Ascending aorta (tissue), 2 donors: ENCODE results near the gene FAM234A. TPM values are rescaled to one million over a fixed set of nuclear protein-coding genes. Genes with fewer than 3 reads are reported as not detected.

Source experiments
- DNase-seq, 2 donors: peaks; one replicate each; pipeline ENCODE4 v3.0.0-alpha.2; 2019; ENCODE audit warnings: low spot score in 2 of 2
- H3K27ac ChIP-seq, 2 donors: fragments of 200-600 bp; sonication (generic); one replicate each; pipeline ENCODE4 v1.5.1; 2016 to 2017; ENCODE audit warnings: mild to moderate bottlenecking in 1 of 2
- H3K27me3 ChIP-seq: fragments of 200-600 bp; sonication (generic); one replicate; pipeline ENCODE4 v1.5.1; 2017
- H3K36me3 ChIP-seq, 2 donors: fragments of 200-600 bp; sonication (generic); one replicate each; pipeline ENCODE4 v1.5.1; 2016
- H3K4me1 ChIP-seq, 2 donors: fragments of 200-600 bp; sonication (generic); one replicate each; pipeline ENCODE4 v1.5.1; 2016 to 2017; ENCODE audit warnings: mild to moderate bottlenecking in 1 of 2
- H3K4me3 ChIP-seq, 2 donors: fragments of 200-600 bp; sonication (generic); one replicate each; pipeline ENCODE4 v1.5.1; 2016 to 2017; ENCODE audit warnings: mild to moderate bottlenecking in 1 of 2
- H3K9me3 ChIP-seq, 2 donors: fragments of 200-600 bp; sonication (generic); one replicate each; pipeline ENCODE4 v1.5.1; 2016
- intact Hi-C: fragments of 100-400 bp; cut with DNase I; formaldehyde crosslinking; loops from one replicate; pipeline ENCODE4 v1.15.1; 2023
- total RNA-seq: library from RNA; depleted of rRNA; stranded (reverse); fragments of >200 nt; gene quantifications from one replicate; pipeline ENCODE4 v1.1.0, GENCODE V29; 2016
- TF ChIP-seq, protein P1 (sequence below), 3 experiments: fragments of 200-600 bp in 2 of 3; fragments of 450-650 bp in 1 of 3; sonication (generic) in 2 of 3; IDR thresholded peaks; one replicate each; pipeline ENCODE4 v1.5.1; 2016 to 2019; ENCODE audit warnings: antibody characterized with exemption in 3 of 3, mild to moderate bottlenecking in 1 of 3, moderate library complexity in 1 of 3

FAM234A gene
- total RNA-seq, 1 donor from 2014 or later: 67.7 TPM

DNA sequence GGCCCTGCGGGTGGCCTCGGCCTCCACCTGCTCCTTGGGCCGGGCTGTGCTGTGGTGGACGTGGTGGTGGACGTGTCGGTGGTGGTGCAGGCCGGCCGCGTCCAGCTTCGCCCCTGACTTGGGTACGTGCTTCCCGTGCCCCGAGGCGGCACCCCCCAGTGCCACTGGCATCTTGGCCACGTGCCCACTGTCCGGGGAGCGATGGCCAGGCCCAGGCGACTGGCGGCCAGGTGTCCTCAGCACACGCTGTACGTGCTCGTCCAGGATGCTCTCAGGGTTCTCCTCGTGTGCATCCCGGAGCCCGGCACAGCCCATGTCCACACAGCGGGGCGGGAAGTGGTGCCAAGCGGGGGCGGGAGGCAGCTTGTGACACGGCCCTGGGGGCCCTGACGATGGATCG is 63.2 kb downstream of the FAM234A start:
- Histone ChIP-seq H3K36me3 (peaks cover 29 to 48% of the 10 kb centered on the region in 2 donors), H3K4me1 (no peaks in the 10 kb centered on the region), H3K27me3 (no peaks in the 10 kb centered on the region), H3K27ac (no peak overlapping the region), H3K9me3 (no peaks in the 10 kb centered on the region), H3K4me3 (no peak overlapping the region)
- intact Hi-C loops: no loop called here
- no peak for DNase-seq
- TF ChIP-seq, protein P1, sequence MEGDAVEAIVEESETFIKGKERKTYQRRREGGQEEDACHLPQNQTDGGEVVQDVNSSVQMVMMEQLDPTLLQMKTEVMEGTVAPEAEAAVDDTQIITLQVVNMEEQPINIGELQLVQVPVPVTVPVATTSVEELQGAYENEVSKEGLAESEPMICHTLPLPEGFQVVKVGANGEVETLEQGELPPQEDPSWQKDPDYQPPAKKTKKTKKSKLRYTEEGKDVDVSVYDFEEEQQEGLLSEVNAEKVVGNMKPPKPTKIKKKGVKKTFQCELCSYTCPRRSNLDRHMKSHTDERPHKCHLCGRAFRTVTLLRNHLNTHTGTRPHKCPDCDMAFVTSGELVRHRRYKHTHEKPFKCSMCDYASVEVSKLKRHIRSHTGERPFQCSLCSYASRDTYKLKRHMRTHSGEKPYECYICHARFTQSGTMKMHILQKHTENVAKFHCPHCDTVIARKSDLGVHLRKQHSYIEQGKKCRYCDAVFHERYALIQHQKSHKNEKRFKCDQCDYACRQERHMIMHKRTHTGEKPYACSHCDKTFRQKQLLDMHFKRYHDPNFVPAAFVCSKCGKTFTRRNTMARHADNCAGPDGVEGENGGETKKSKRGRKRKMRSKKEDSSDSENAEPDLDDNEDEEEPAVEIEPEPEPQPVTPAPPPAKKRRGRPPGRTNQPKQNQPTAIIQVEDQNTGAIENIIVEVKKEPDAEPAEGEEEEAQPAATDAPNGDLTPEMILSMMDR (IDR thresholded peaks at IDR 0.05): no peak

- peaks cover 27 to 59% of the 10 kb centered on the region in 2 donors for H3K36me3 ChIP-seq
- no peak for DNase-seq
- intact Hi-C loops: no loop called here
Measured at GRCh38 chr16:301235-301634, 66.6 kb downstream of the FAM234A start.

DNA sequence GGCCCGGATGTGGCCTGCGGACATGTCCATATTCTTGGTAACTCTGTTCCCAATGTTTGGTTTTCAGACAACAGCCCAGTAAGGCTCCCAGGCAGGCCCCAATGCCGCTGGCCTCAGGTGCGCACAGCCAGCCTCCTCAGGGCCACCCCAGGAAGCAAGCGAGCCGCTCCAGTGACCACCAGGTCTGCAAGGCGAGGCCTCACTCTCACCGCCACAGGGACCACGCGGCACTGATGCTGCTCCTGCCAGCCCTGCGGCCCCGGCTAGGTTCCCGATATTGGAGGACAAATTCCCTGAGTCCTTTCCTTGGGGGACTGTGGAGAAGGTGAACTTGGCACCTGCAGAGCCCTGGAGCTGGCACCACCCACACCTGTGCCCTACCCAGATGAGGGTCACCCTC is 67.3 kb downstream of the FAM234A start:
- H3K36me3 ChIP-seq: peaks cover 26 to 58% of the 10 kb centered on the region in 2 donors
- H3K4me1 ChIP-seq: no peaks in the 10 kb centered on the region

More at GRCh38 chr16:301235-301634, 66.6 kb downstream of the FAM234A start:
- Histone ChIP-seq H3K4me1 (no peaks in the 10 kb centered on the region), H3K4me3 (no peak overlapping the region), H3K9me3 (no peaks in the 10 kb centered on the region), H3K27me3 (no peaks in the 10 kb centered on the region), H3K27ac (no peak overlapping the region)
- TF ChIP-seq, protein P1 (IDR thresholded peaks at IDR 0.05): no peak

DNA sequence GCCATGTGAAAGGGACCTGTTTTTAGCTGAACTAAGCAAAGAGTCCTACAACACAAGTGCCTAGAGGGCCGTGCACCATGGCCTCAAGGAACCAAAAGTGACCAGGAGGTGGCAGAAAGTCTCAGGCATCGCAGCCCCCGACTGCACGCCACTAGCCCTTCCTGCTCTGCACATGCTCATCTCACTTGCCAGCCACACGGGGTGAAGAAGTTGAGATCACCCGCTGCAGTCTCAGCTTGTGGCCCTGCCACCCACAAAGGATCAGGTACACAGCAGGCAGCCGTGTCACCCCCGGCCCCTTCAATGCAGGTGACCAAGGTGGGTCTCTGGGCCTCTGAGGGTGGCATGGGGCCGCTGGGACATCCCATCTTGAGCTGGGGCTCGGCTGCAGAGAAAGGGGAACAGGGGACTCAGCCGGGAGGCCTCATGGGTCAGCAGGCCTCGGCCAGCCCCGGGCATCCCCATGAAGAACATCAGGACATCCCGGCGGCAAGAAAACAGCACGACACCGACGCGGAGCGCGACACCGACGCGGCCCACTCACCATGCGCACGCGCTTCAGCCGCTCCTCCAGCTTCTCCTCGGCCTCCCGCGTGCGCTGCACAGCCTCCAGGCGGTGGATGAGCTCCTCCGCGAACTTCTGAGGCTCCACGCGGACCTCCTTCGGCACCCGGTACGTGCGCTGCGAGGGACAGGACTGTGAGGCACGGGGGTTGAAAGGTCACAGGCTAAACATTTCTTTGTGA is 69.3 kb downstream of the FAM234A start:
- intact Hi-C loops: no loop called here

More for the DNA sequence above, 67.3 kb downstream of the FAM234A start:
- DNase-seq: no peak
- Histone ChIP-seq H3K4me3 (no peak overlapping the region), H3K9me3 (no peaks in the 10 kb centered on the region), H3K27me3 (no peaks in the 10 kb centered on the region), H3K27ac (no peak overlapping the region)
- intact Hi-C loops: no loop called here
- TF ChIP-seq, protein P1 (IDR thresholded peaks at IDR 0.05): no peak

GRCh38 chr16:305916-306626 is 71.5 kb downstream of the FAM234A start:
- Histone ChIP-seq H3K36me3 (peaks cover 36 to 72% of the 10 kb centered on the region in 2 donors), H3K9me3 (no peaks in the 10 kb centered on the region), H3K4me1 (no peaks in the 10 kb centered on the region), H3K27ac (no peak overlapping the region), H3K4me3 (no peak overlapping the region), H3K27me3 (no peaks in the 10 kb centered on the region)
- TF ChIP-seq, protein P1 (IDR thresholded peaks at IDR 0.05): no peak
- no peak for DNase-seq
- intact Hi-C loops: no loop called here

More for the DNA sequence above, 69.3 kb downstream of the FAM234A start:
- TF ChIP-seq, protein P1 (IDR thresholded peaks at IDR 0.05): no peak
- Histone ChIP-seq H3K27ac (no peak overlapping the region), H3K27me3 (no peaks in the 10 kb centered on the region), H3K36me3 (peaks cover 32 to 57% of the 10 kb centered on the region in 2 donors), H3K4me3 (no peak overlapping the region), H3K9me3 (no peaks in the 10 kb centered on the region), H3K4me1 (no peaks in the 10 kb centered on the region)
- DNase-seq: no peak
